ENCODE results near the gene NGEF.
"Not testable (repeated sequence)": the region's sequence is repeated elsewhere in the genome, so short reads cannot be mapped to it uniquely, and the experiment has no call there.

NGEF gene

GRCh38 chr2:232869138-232870017 lies 143.7 kb downstream of the NGEF start:
- Histone ChIP-seq H2AFZ (ENCODE audit: low read depth, low read length) (no peak overlapping the region), H3K27me3 (ENCODE audit: insufficient read depth, low read length) (no peaks in the 10 kb centered on the region), H3K36me3 (ENCODE audit: insufficient read depth, low read length) (no peaks in the 10 kb centered on the region), H3K4me3 (ENCODE audit: low read length) (no peak overlapping the region), H3K4me1 (ENCODE audit: insufficient read depth, low read length) (peaks cover 6% of the 10 kb centered on the region), H3K9me3 (ENCODE audit: low read length) (no peaks in the 10 kb centered on the region)

- Histone ChIP-seq H3K9me3 (ENCODE audit: low read length) (no peaks in the 10 kb centered on the region), H3K27me3 (ENCODE audit: insufficient read depth, low read length) (no peaks in the 10 kb centered on the region), H3K36me3 (ENCODE audit: insufficient read depth, low read length) (peaks cover under 1% of the 10 kb centered on the region), H3K4me1 (ENCODE audit: insufficient read depth, low read length) (no peaks in the 10 kb centered on the region), H2AFZ (ENCODE audit: low read depth, low read length) (no peak overlapping the region), H3K4me3 (ENCODE audit: low read length) (no peak overlapping the region)
Measured at GRCh38 chr2:232866104-232866503, 147.0 kb downstream of the NGEF start.

- no peak overlapping the region for H3K4me3 ChIP-seq (ENCODE audit: low read length)
- H3K36me3 ChIP-seq (ENCODE audit: insufficient read depth, low read length) = peaks cover 7% of the 10 kb centered on the region
- H3K4me1 ChIP-seq (ENCODE audit: insufficient read depth, low read length) = no peaks in the 10 kb centered on the region
Measured at GRCh38 chr2:232865165-232865564, 147.9 kb downstream of the NGEF start.

GRCh38 chr2:232863996-232864395 lies 149.1 kb downstream of the NGEF start:
- Histone ChIP-seq H3K4me1 (ENCODE audit: insufficient read depth, low read length) (no peaks in the 10 kb centered on the region), H3K27me3 (ENCODE audit: insufficient read depth, low read length) (no peaks in the 10 kb centered on the region), H3K4me3 (ENCODE audit: low read length) (no peak overlapping the region), H2AFZ (ENCODE audit: low read depth, low read length) (no peak overlapping the region), H3K36me3 (ENCODE audit: insufficient read depth, low read length) (peaks cover 12% of the 10 kb centered on the region), H3K9me3 (ENCODE audit: low read length) (no peaks in the 10 kb centered on the region)

More at GRCh38 chr2:232865165-232865564, 147.9 kb downstream of the NGEF start:
- no peak overlapping the region for H2AFZ ChIP-seq (ENCODE audit: low read depth, low read length)
- no peaks in the 10 kb centered on the region for H3K9me3 ChIP-seq (ENCODE audit: low read length)
- H3K27me3 ChIP-seq (ENCODE audit: insufficient read depth, low read length) = no peaks in the 10 kb centered on the region

- Histone ChIP-seq H3K4me1 (ENCODE audit: insufficient read depth, low read length) (no peaks in the 10 kb centered on the region), H3K9me3 (ENCODE audit: low read length) (no peaks in the 10 kb centered on the region), H3K4me3 (ENCODE audit: low read length) (no peak overlapping the region), H3K27me3 (ENCODE audit: insufficient read depth, low read length) (no peaks in the 10 kb centered on the region), H2AFZ (ENCODE audit: low read depth, low read length) (no peak overlapping the region), H3K36me3 (ENCODE audit: insufficient read depth, low read length) (peaks cover 38% of the 10 kb centered on the region)
Measured at GRCh38 chr2:232861353-232861752, 151.7 kb downstream of the NGEF start.

GRCh38 chr2:232860593-232861241 lies 152.3 kb downstream of the NGEF start:
- peaks cover 42% of the 10 kb centered on the region for H3K36me3 ChIP-seq (ENCODE audit: insufficient read depth, low read length)
- H3K9me3 ChIP-seq (ENCODE audit: low read length) = no peaks in the 10 kb centered on the region
- no peak overlapping the region for H3K4me3 ChIP-seq (ENCODE audit: low read length)
- H3K27me3 ChIP-seq (ENCODE audit: insufficient read depth, low read length) = no peaks in the 10 kb centered on the region
- H3K4me1 ChIP-seq (ENCODE audit: insufficient read depth, low read length) = no peaks in the 10 kb centered on the region
- H2AFZ ChIP-seq (ENCODE audit: low read depth, low read length) = no peak overlapping the region

- no peak overlapping the region for H3K4me3 ChIP-seq (ENCODE audit: low read length)
- H3K27me3 ChIP-seq (ENCODE audit: insufficient read depth, low read length) = no peaks in the 10 kb centered on the region
- no peaks in the 10 kb centered on the region for H3K4me1 ChIP-seq (ENCODE audit: insufficient read depth, low read length)
- no peak overlapping the region for H2AFZ ChIP-seq (ENCODE audit: low read depth, low read length)
- peaks cover 47% of the 10 kb centered on the region for H3K36me3 ChIP-seq (ENCODE audit: insufficient read depth, low read length)
- H3K9me3 ChIP-seq (ENCODE audit: low read length) = no peaks in the 10 kb centered on the region
Measured at GRCh38 chr2:232859385-232859916, 153.6 kb downstream of the NGEF start.

- H3K4me1 ChIP-seq (ENCODE audit: insufficient read depth, low read length) = no peaks in the 10 kb centered on the region
- H3K36me3 ChIP-seq (ENCODE audit: insufficient read depth, low read length) = peaks cover 55% of the 10 kb centered on the region
- H2AFZ ChIP-seq (ENCODE audit: low read depth, low read length) = no peak overlapping the region
- H3K9me3 ChIP-seq (ENCODE audit: low read length) = no peaks in the 10 kb centered on the region
- no peak overlapping the region for H3K4me3 ChIP-seq (ENCODE audit: low read length)
- no peaks in the 10 kb centered on the region for H3K27me3 ChIP-seq (ENCODE audit: insufficient read depth, low read length)
Measured at GRCh38 chr2:232857158-232857563, 155.9 kb downstream of the NGEF start.

GRCh38 chr2:232854082-232854481 lies 159.0 kb downstream of the NGEF start:
- H3K9me3 ChIP-seq (ENCODE audit: low read length) = no peaks in the 10 kb centered on the region
- no peak overlapping the region for H2AFZ ChIP-seq (ENCODE audit: low read depth, low read length)
- H3K36me3 ChIP-seq (ENCODE audit: insufficient read depth, low read length) = peaks cover 70% of the 10 kb centered on the region
- H3K27me3 ChIP-seq (ENCODE audit: insufficient read depth, low read length) = no peaks in the 10 kb centered on the region
- H3K4me3 ChIP-seq (ENCODE audit: low read length) = no peak overlapping the region
- no peaks in the 10 kb centered on the region for H3K4me1 ChIP-seq (ENCODE audit: insufficient read depth, low read length)

- no peak overlapping the region for H2AFZ ChIP-seq (ENCODE audit: low read depth, low read length)
- no peaks in the 10 kb centered on the region for H3K27me3 ChIP-seq (ENCODE audit: insufficient read depth, low read length)
- H3K36me3 ChIP-seq (ENCODE audit: insufficient read depth, low read length) = peaks cover 70% of the 10 kb centered on the region
Measured at GRCh38 chr2:232852676-232853075, 160.4 kb downstream of the NGEF start.

GRCh38 chr2:232852081-232852480 lies 161.0 kb downstream of the NGEF start:
- not testable (repeated sequence) for H3K4me1 ChIP-seq (ENCODE audit: insufficient read depth, low read length); H3K9me3 ChIP-seq (ENCODE audit: low read length); H2AFZ ChIP-seq (ENCODE audit: low read depth, low read length); H3K27me3 ChIP-seq (ENCODE audit: insufficient read depth, low read length); H3K4me3 ChIP-seq (ENCODE audit: low read length)
- H3K36me3 ChIP-seq (ENCODE audit: insufficient read depth, low read length) = peaks cover 70% of the 10 kb centered on the region

More at GRCh38 chr2:232852676-232853075, 160.4 kb downstream of the NGEF start:
- Histone ChIP-seq H3K4me1 (ENCODE audit: insufficient read depth, low read length) (no peaks in the 10 kb centered on the region), H3K4me3 (ENCODE audit: low read length) (no peak overlapping the region), H3K9me3 (ENCODE audit: low read length) (no peaks in the 10 kb centered on the region)

- no peaks in the 10 kb centered on the region for H3K4me1 ChIP-seq (ENCODE audit: insufficient read depth, low read length)
- no peaks in the 10 kb centered on the region for H3K27me3 ChIP-seq (ENCODE audit: insufficient read depth, low read length)
- H3K9me3 ChIP-seq (ENCODE audit: low read length) = no peaks in the 10 kb centered on the region
- no peak overlapping the region for H3K4me3 ChIP-seq (ENCODE audit: low read length)
- peaks cover 73% of the 10 kb centered on the region for H3K36me3 ChIP-seq (ENCODE audit: insufficient read depth, low read length)
- H2AFZ ChIP-seq (ENCODE audit: low read depth, low read length) = no peak overlapping the region
Measured at GRCh38 chr2:232850039-232850438, 163.0 kb downstream of the NGEF start.

GRCh38 chr2:232846055-232846454 lies 167.0 kb downstream of the NGEF start:
- no peak overlapping the region for H3K4me3 ChIP-seq (ENCODE audit: low read length)
- H3K9me3 ChIP-seq (ENCODE audit: low read length) = no peaks in the 10 kb centered on the region
- peaks cover 88% of the 10 kb centered on the region for H3K36me3 ChIP-seq (ENCODE audit: insufficient read depth, low read length)

More at GRCh38 chr2:232846055-232846454, 167.0 kb downstream of the NGEF start:
- H3K4me1 ChIP-seq (ENCODE audit: insufficient read depth, low read length) = no peaks in the 10 kb centered on the region
- H2AFZ ChIP-seq (ENCODE audit: low read depth, low read length) = no peak overlapping the region
- no peaks in the 10 kb centered on the region for H3K27me3 ChIP-seq (ENCODE audit: insufficient read depth, low read length)
